Neural cell (in vitro differentiated cells): Measurements from ENCODE around the gene CCDC190. TPM values are rescaled to one million over a fixed set of nuclear protein-coding genes. Genes with fewer than 3 reads are reported as not detected.

Source experiments
- H2AFZ ChIP-seq: fragments of 200-600, 300-800 bp; sonication (generic), shearing (Covaris generic); 2 replicates; pipeline ENCODE4 v1.6.0; 2014; ENCODE audit warnings: low read depth, mild to moderate bottlenecking, antibody characterized with exemption, low read length, moderate library complexity
- H3F3A ChIP-seq: fragments of 200-600 bp; shearing (Covaris generic); 2 replicates; pipeline ENCODE4 v1.6.1; 2016; ENCODE audit warnings: mild to moderate bottlenecking, moderate library complexity, mixed read lengths, antibody characterized with exemption, low read length; ENCODE audit not compliant: insufficient read depth, poor library complexity, severe bottlenecking
- H3K27ac ChIP-seq: fragments of 200-600, 300-800 bp; sonication (generic), shearing (Covaris generic); 2 replicates; pipeline ENCODE4 v1.5.1; 2014; ENCODE audit warnings: mild to moderate bottlenecking, low read length, moderate library complexity
- H3K27me3 ChIP-seq: fragments of 300-800, 200-600 bp; sonication (generic), shearing (Covaris generic); 2 replicates; pipeline ENCODE4 v1.6.0; 2014; ENCODE audit warnings: mild to moderate bottlenecking, low read depth, low read length, moderate library complexity; ENCODE audit not compliant: insufficient read depth
- H3K36me3 ChIP-seq: fragments of 300-800, 200-600 bp; sonication (generic), shearing (Covaris generic); 2 replicates; pipeline ENCODE4 v1.5.1; 2014; ENCODE audit warnings: mild to moderate bottlenecking, antibody characterized with exemption, low read length, moderate library complexity; ENCODE audit not compliant: insufficient read depth
- H3K4me2 ChIP-seq: fragments of 300-800, 200-600 bp; sonication (generic), shearing (Covaris generic); 2 replicates; pipeline ENCODE4 v1.6.0; 2014; ENCODE audit warnings: mild to moderate bottlenecking, low read length
- H3K4me3 ChIP-seq: fragments of 300-800, 200-600 bp; sonication (generic), shearing (Covaris generic); 2 replicates; pipeline ENCODE4 v1.5.1; 2014; ENCODE audit warnings: mild to moderate bottlenecking, low read length, moderate library complexity
- H3K79me2 ChIP-seq: fragments of 200-600 bp; shearing (Covaris generic); replicated peaks from 2 replicates; pipeline ENCODE4 v1.6.0; 2014; ENCODE audit warnings: mild to moderate bottlenecking, low read length, moderate library complexity; ENCODE audit not compliant: insufficient read depth
- H3K9ac ChIP-seq: fragments of 300-800, 200-600 bp; sonication (generic), shearing (Covaris generic); 2 replicates; pipeline ENCODE4 v1.6.1; 2016; ENCODE audit warnings: mild to moderate bottlenecking, low read length, mixed read lengths
- H3K9me2 ChIP-seq: fragments of 200-600 bp; shearing (Covaris generic); 2 replicates; pipeline ENCODE4 v1.6.1; 2016; ENCODE audit warnings: mild to moderate bottlenecking, low read length, mixed read lengths; ENCODE audit not compliant: insufficient read depth
- H3K9me3 ChIP-seq: fragments of 200-600, 300-800 bp; sonication (generic), shearing (Covaris generic); 2 replicates; pipeline ENCODE4 v1.6.1; 2016; ENCODE audit warnings: mild to moderate bottlenecking, mixed run types, low read length, moderate library complexity, mixed read lengths
- H4K20me1 ChIP-seq: fragments of 200-600 bp; shearing (Covaris generic); 2 replicates; pipeline ENCODE4 v1.6.1; 2016; ENCODE audit warnings: mild to moderate bottlenecking, mixed run types; ENCODE audit not compliant: insufficient read depth
- CTCF ChIP-seq: fragments of 450-650 bp; IDR thresholded peaks from 2 replicates; pipeline ENCODE4 v1.5.1; 2014; ENCODE audit warnings: antibody characterized with exemption, mild to moderate bottlenecking, moderate library complexity; ENCODE audit not compliant: poor library complexity, severe bottlenecking
- EP300 ChIP-seq: fragments of 450-650 bp; conservative IDR thresholded peaks from 2 replicates; pipeline ENCODE4 v1.6.1; 2014; ENCODE audit warnings: antibody characterized with exemption, mild to moderate bottlenecking, moderate library complexity; ENCODE audit not compliant: poor library complexity, severe bottlenecking
- EZH2 ChIP-seq: fragments of 200-600, 300-800 bp; shearing (Covaris generic), sonication (generic); IDR thresholded peaks from 2 replicates; pipeline ENCODE4 v1.6.1; 2014; ENCODE audit warnings: antibody characterized with exemption, low read length, borderline replicate concordance, mild to moderate bottlenecking; ENCODE audit not compliant: insufficient read depth, poor library complexity, severe bottlenecking
- MXI1 ChIP-seq: fragments of 450-650 bp; conservative IDR thresholded peaks from 2 replicates; pipeline ENCODE4 v1.6.1; 2014; ENCODE audit warnings: antibody characterized with exemption, mild to moderate bottlenecking; ENCODE audit not compliant: poor library complexity, severe bottlenecking
- POLR2AphosphoS5 ChIP-seq: IDR thresholded peaks from 2 replicates; pipeline ENCODE4 v1.6.1; 2012
- RAD21 ChIP-seq: fragments of 450-650 bp; conservative IDR thresholded peaks from 2 replicates; pipeline ENCODE4 v1.6.1; 2014; ENCODE audit warnings: antibody characterized with exemption, mild to moderate bottlenecking, moderate library complexity
- REST ChIP-seq: IDR thresholded peaks from 2 replicates; pipeline ENCODE4 v1.6.1; 2012; ENCODE audit warnings: borderline replicate concordance
- TAF1 ChIP-seq: IDR thresholded peaks from 2 replicates; pipeline ENCODE4 v1.6.1; 2012; ENCODE audit warnings: low read depth
- polyA plus RNA-seq: library from polyadenylated mRNA; depleted of rRNA; stranded (reverse); fragments of >200 nt; gene quantifications from 2 replicates; pipeline ENCODE4 v1.2.3, GENCODE V29; 2014

CCDC190 gene
- polyA plus RNA-seq, 1 donor from 2014 or later = not detected

DNA sequence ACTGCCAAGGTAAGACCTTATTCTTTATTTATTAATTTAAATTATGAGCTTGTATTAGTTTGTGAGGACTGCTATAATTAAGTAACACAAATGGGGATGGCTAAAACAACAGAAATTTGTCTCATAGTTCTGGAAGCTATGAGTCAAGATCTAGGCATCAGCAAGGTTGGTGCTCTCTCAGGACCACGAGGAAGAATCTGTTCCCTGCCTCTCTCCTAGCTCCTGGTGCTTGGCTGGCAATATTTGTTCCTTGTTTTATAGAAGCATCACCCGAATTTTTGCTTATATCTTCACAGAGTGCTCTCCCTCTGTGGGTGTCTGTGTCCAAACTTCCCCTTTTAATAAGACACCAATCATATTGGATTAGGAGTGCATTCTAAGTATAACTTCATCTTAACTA lies 41.4 kb upstream of the CCDC190 start:
- Histone ChIP-seq H3K27ac (no peak overlapping the region), H3K36me3 (no peaks in the 10 kb centered on the region), H2AFZ (no peak overlapping the region), H4K20me1 (no peaks in the 10 kb centered on the region), H3K4me3 (no peak overlapping the region), H3K4me2 (no peak overlapping the region), H3K9me2 (no peaks in the 10 kb centered on the region), H3F3A (no peaks in the 10 kb centered on the region), H3K79me2 (no peaks in the 10 kb centered on the region), H3K9ac (no peak overlapping the region), H3K9me3 (no peaks in the 10 kb centered on the region), H3K27me3 (no peaks in the 10 kb centered on the region)
- TF ChIP-seq CTCF (no peak), TAF1 (no peak)

- H3K36me3 ChIP-seq = no peaks in the 10 kb centered on the region
- no peak overlapping the region for H3K4me2 ChIP-seq
- H3F3A ChIP-seq = no peaks in the 10 kb centered on the region
- no peak overlapping the region for H3K4me3 ChIP-seq
- no peaks in the 10 kb centered on the region for H3K9me2 ChIP-seq
- no peak overlapping the region for H2AFZ ChIP-seq
- no peaks in the 10 kb centered on the region for H3K9me3 ChIP-seq
- TF ChIP-seq REST = no peak
- TF ChIP-seq EZH2 = no peak
- no peak for TF ChIP-seq MXI1
- TF ChIP-seq CTCF = no peak
- no peak for TF ChIP-seq TAF1
- no peak for TF ChIP-seq POLR2AphosphoS5
- TF ChIP-seq EP300 = no peak
- TF ChIP-seq RAD21 = no peak
- H3K27me3 ChIP-seq = no peaks in the 10 kb centered on the region
- H3K27ac ChIP-seq = no peak overlapping the region
- H3K79me2 ChIP-seq = no peaks in the 10 kb centered on the region
- H3K9ac ChIP-seq = no peak overlapping the region
- no peaks in the 10 kb centered on the region for H4K20me1 ChIP-seq
Measured at GRCh38 chr1:162901243-162901642, 40.3 kb upstream of the CCDC190 start.
